ENCODE measurements around the gene CBR3.

Gene CBR3

GRCh38 chr21:36180963-36181362 is 46.1 kb downstream of the CBR3 start:
- ATAC-seq (no peak), DNase-seq (no peak)
- Mint-ChIP-seq H3K4me1 (peaks cover 4% of the 10 kb centered on the region), H3K4me3 (no peak overlapping the region), H3K27ac (no peak overlapping the region), H3K9me3 (no peaks in the 10 kb centered on the region), H3K27me3 (no peaks in the 10 kb centered on the region)

DNA sequence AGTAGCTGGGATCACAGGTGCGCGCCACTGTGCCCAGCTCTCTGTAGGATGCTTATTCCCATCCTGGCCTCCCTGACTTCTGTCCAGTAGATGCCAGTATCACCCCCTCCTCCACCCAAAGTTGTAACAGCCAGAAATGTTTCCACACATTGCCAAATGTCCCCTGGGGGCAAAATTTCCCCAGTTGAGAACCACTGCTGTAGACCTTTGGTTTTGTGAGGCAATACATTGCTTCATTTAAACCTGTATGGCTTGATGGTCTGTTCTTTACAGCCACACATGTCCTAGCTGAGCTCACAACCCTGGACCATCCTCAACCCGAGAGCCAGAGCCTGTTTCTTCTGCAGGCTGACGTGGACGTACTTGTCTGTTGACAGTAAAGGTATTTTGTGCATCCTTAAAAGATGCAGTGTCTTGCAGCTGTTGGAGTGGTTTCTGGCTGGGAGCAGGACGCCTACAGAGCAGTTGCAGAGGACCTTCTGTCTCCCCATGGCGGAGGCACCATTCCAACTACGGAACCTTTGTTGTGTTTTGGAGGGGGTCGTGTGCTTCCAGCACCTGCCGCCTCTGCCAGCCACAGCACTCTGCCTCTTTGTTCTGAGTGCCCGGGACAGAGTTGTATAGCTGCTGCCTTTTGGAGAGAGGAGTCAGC is 48.4 kb downstream of the CBR3 start:
- H3K27me3 Mint-ChIP-seq = no peaks in the 10 kb centered on the region
- ATAC-seq (no peak), DNase-seq (no peak)
- H3K9me3 Mint-ChIP-seq = no peaks in the 10 kb centered on the region
- no peak overlapping the region for H3K27ac Mint-ChIP-seq
- H3K4me3 Mint-ChIP-seq = no peak overlapping the region
- H3K4me1 Mint-ChIP-seq = peaks cover 2% of the 10 kb centered on the region

GRCh38 chr21:36184545-36184944 is 49.7 kb downstream of the CBR3 start:
- DNase-seq = no peak
- ATAC-seq = no peak
- H3K27ac Mint-ChIP-seq = no peak overlapping the region
- H3K9me3 Mint-ChIP-seq = no peaks in the 10 kb centered on the region
- H3K27me3 Mint-ChIP-seq = no peaks in the 10 kb centered on the region
- no peak overlapping the region for H3K4me3 Mint-ChIP-seq
- peaks cover 5% of the 10 kb centered on the region for H3K4me1 Mint-ChIP-seq

DNA sequence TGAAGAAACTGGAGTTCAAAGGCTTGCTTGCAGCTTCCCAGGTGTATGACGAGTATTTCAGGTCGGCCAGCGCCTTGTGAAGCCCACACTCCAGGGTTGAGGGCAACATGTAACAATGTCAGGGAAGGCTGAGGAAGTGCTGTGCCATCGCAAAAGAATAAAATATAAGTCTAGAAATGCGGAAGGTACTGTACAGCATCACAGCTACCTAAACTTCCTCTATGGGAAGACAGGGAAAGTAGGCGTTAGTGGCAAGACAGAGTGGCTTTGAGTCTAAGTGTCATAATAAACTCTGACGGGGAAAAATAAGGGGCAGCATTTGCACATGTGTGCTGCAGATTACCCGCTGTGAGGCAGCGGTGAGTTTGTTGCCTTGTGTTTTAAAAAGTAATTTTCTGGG is 50.6 kb downstream of the CBR3 start:
- no peak overlapping the region for H3K27ac Mint-ChIP-seq
- peaks cover 5% of the 10 kb centered on the region for H3K4me1 Mint-ChIP-seq
- ATAC-seq = no peak
- no peak for DNase-seq
- H3K9me3 Mint-ChIP-seq = no peaks in the 10 kb centered on the region
- H3K4me3 Mint-ChIP-seq = no peak overlapping the region
- no peaks in the 10 kb centered on the region for H3K27me3 Mint-ChIP-seq

GRCh38 chr21:36186081-36186480 is 51.2 kb downstream of the CBR3 start:
- peaks cover 5% of the 10 kb centered on the region for H3K4me1 Mint-ChIP-seq
- H3K27me3 Mint-ChIP-seq = no peaks in the 10 kb centered on the region
- H3K9me3 Mint-ChIP-seq = no peaks in the 10 kb centered on the region
- no peak for DNase-seq
- no peak overlapping the region for H3K4me3 Mint-ChIP-seq
- no peak for ATAC-seq
- H3K27ac Mint-ChIP-seq = no peak overlapping the region

DNA sequence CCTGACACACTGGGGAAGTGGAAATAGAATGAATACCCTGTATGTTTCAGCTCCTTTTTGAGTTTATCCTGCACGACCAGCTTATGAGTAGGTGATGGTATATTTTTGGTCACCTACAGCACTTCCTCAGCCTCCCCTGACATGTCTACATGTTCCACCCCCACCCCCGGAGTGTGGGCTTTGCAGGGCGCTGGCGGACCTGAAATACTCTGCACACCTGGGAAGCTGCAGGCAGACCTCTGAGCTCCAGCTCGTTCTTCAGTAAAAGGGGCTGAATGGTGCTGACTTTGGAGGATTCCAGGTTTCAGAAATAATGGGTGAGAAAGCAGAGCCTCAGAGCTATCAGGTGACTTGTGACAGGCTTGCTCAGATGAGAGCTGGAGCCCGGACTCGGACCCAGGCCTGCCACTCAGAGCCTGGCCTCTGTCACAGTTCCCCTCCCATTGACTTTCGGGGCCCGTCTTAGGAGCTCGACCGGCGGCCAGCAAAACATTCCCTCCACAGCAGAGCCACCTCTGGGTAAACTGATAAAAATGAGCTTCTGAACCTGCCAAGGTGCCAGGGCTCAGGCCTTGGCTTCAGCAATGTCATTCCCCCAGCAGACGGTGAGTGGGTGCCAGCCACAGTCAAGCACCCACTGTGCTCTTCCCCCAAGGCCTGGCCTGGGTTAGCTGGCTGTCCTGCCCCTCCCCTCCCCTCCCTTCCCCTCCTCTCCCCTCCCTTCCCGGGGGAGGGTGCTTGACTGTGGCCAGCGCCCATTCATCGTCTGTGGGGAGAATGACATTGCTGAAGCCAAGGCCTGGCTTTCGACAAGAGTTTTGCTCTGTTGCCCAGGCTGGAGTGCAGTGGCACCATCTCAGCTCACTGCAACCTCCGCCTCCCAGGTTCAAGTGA is 51.9 kb downstream of the CBR3 start:
- Mint-ChIP-seq H3K27ac (peak overlapping the region in 1 of 2 donors; percentile 20), H3K4me1 (peaks cover 5% of the 10 kb centered on the region), H3K9me3 (no peaks in the 10 kb centered on the region), H3K27me3 (no peaks in the 10 kb centered on the region), H3K4me3 (no peak overlapping the region)
- no peak for DNase-seq
- ATAC-seq = no peak

- Mint-ChIP-seq H3K4me1 (peaks cover 5% of the 10 kb centered on the region), H3K27me3 (no peaks in the 10 kb centered on the region), H3K9me3 (no peaks in the 10 kb centered on the region), H3K27ac (peak overlapping the region; percentile 8 to 89), H3K4me3 (no peak overlapping the region)
- no peak for ATAC-seq
- DNase-seq = no peak
Observed at GRCh38 chr21:36188081-36188681, 53.3 kb downstream of the CBR3 start.

GRCh38 chr21:36188937-36189336 is 54.1 kb downstream of the CBR3 start:
- H3K27ac Mint-ChIP-seq = no peak overlapping the region
- no peaks in the 10 kb centered on the region for H3K27me3 Mint-ChIP-seq
- no peak overlapping the region for H3K4me3 Mint-ChIP-seq
- DNase-seq (no peak), ATAC-seq (no peak)
- H3K4me1 Mint-ChIP-seq = peaks cover 5% of the 10 kb centered on the region
- no peaks in the 10 kb centered on the region for H3K9me3 Mint-ChIP-seq

- H3K27me3 Mint-ChIP-seq = no peaks in the 10 kb centered on the region
- H3K9me3 Mint-ChIP-seq = no peaks in the 10 kb centered on the region
- no peak overlapping the region for H3K27ac Mint-ChIP-seq
- DNase-seq = no peak
- H3K4me3 Mint-ChIP-seq = no peak overlapping the region
- H3K4me1 Mint-ChIP-seq = peaks cover 5% of the 10 kb centered on the region
- no peak for ATAC-seq
Observed at GRCh38 chr21:36190736-36191135, 55.9 kb downstream of the CBR3 start.

DNA sequence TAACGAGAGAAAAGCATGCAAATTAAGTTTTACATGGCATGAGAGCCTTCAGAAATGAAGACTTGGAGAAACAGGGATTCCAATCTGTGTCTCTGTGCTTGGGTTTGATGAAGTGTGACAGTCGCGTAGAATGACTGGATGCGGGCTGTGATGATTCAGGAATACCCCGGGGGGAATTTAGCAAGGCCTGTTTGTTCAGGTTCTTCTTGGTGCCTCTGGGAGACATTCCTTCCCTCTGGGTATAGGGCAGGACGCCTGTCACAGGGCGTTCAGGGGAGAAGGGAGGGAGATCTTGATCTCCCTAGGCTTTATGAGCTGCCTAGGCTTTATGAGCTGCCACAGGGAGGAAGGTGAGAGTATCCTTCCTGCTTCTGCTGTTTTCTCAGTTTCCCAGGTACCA is 58.3 kb downstream of the CBR3 start:
- no peaks in the 10 kb centered on the region for H3K27me3 Mint-ChIP-seq
- H3K27ac Mint-ChIP-seq = peak overlapping the region; percentile 20 to 50
- no peak for DNase-seq
- no peaks in the 10 kb centered on the region for H3K9me3 Mint-ChIP-seq
- ATAC-seq = no peak
- H3K4me1 Mint-ChIP-seq = peaks cover 3% of the 10 kb centered on the region
- H3K4me3 Mint-ChIP-seq = no peak overlapping the region

DNA sequence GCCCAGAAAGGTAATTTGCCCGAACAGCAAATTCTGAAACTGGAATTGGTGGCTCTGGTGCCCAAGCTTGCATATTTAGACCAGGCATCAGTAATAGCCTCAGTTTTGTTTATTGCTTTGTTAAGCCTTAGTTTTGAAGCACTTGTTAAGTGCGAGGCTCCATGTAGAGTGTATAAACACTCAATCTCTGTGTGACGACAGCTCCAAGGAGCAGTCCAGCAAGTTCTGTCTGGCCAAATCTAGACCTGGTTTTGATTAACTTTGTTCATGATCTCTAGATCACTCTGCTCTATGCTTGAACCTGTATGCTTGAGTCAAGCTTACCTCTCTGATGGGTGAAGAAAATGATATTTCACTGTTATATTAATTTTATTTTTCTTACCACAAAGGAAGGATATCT is 59.1 kb downstream of the CBR3 start:
- no peak overlapping the region for H3K4me3 Mint-ChIP-seq
- H3K27me3 Mint-ChIP-seq = no peaks in the 10 kb centered on the region
- H3K4me1 Mint-ChIP-seq = no peaks in the 10 kb centered on the region
- DNase-seq (no peak), ATAC-seq (no peak)
- H3K27ac Mint-ChIP-seq = no peak overlapping the region
- H3K9me3 Mint-ChIP-seq = no peaks in the 10 kb centered on the region

- Mint-ChIP-seq H3K27me3 (no peaks in the 10 kb centered on the region), H3K9me3 (no peaks in the 10 kb centered on the region), H3K27ac (no peak overlapping the region), H3K4me3 (no peak overlapping the region), H3K4me1 (no peaks in the 10 kb centered on the region)
- ATAC-seq (no peak), DNase-seq (no peak)
Observed at GRCh38 chr21:36195613-36196012, 60.7 kb downstream of the CBR3 start.

Data from stimulated activated naive CD8-positive, alpha-beta T cell treated with anti-CD3 and anti-CD28 coated beads, Interleukin-15, amount 100 ng/mL, for 72 hours (primary cell).